NCI-H460 (cell line): ENCODE results near the gene LYZL2. TPM values are rescaled to one million over a fixed set of nuclear protein-coding genes. Genes with fewer than 3 reads are reported as not detected.
A peak's percentile ranks its signal among the peaks of the same experiment; 100 is the strongest.
"Not testable (repeated sequence)": the region's sequence is repeated elsewhere in the genome, so short reads cannot be mapped to it uniquely, and the experiment has no call there.

Experiments used
- DNase-seq: peaks from one replicate; pipeline ENCODE4 v3.0.0-alpha.2; 2016; ENCODE audit warnings: low read depth; ENCODE audit errors: extremely low read depth
- total RNA-seq: library from RNA; depleted of rRNA; stranded (reverse); fragments of >200 nt; shearing (Covaris generic); gene quantifications from 2 replicates; pipeline ENCODE4 v1.2.3, GENCODE V29; 2014

The LYZL2 gene
- total RNA-seq, 1 experiment from 2014 or later, result not detected

GRCh38 chr10:30639946-30640786 is 10.6 kb upstream of the LYZL2 start:
- peak; percentile 30 for DNase-seq

- DNase-seq, result peak; percentile 64
Observed at GRCh38 chr10:30637881-30638467, 8.4 kb upstream of the LYZL2 start.

GRCh38 chr10:30631188-30631587 is 1.6 kb upstream of the LYZL2 start:
- no peak for DNase-seq

- no peak for DNase-seq
Observed at GRCh38 chr10:30630571-30630970, 1.0 kb upstream of the LYZL2 start.

GRCh38 chr10:30628576-30628975 is 977 bp downstream of the LYZL2 start:
- not testable (repeated sequence) for DNase-seq

GRCh38 chr10:30626837-30627236 is 2.7 kb downstream of the LYZL2 start:
- not testable (repeated sequence) for DNase-seq

GRCh38 chr10:30626196-30626595 is 3.4 kb downstream of the LYZL2 start:
- not testable (repeated sequence) for DNase-seq

- DNase-seq, result no peak
Observed at GRCh38 chr10:30625080-30625479, 4.5 kb downstream of the LYZL2 start.

- DNase-seq, result no peak
Observed at GRCh38 chr10:30619966-30620365, 9.6 kb downstream of the LYZL2 start.

- no peak for DNase-seq
Observed at GRCh38 chr10:30617070-30617469, 12.5 kb downstream of the LYZL2 start.

- not testable (repeated sequence) for DNase-seq
Observed at GRCh38 chr10:30611041-30611440, 18.5 kb downstream of the LYZL2 start.

GRCh38 chr10:30607814-30608213 is 21.7 kb downstream of the LYZL2 start:
- DNase-seq, result no peak

- no peak for DNase-seq
Observed at GRCh38 chr10:30606313-30606712, 23.2 kb downstream of the LYZL2 start.

- DNase-seq, result peak; percentile 21
Observed at GRCh38 chr10:30605341-30606121, 24.0 kb downstream of the LYZL2 start.

- DNase-seq, result no peak
Observed at GRCh38 chr10:30603589-30603988, 26.0 kb downstream of the LYZL2 start.

GRCh38 chr10:30602747-30603146 is 26.8 kb downstream of the LYZL2 start:
- DNase-seq, result no peak

- no peak for DNase-seq
Observed at GRCh38 chr10:30600005-30600404, 29.5 kb downstream of the LYZL2 start.

GRCh38 chr10:30598105-30598776 is 31.3 kb downstream of the LYZL2 start:
- DNase-seq, result no peak

- not testable (repeated sequence) for DNase-seq
Observed at GRCh38 chr10:30597433-30597824, 32.1 kb downstream of the LYZL2 start.

GRCh38 chr10:30596493-30597432 is 32.8 kb downstream of the LYZL2 start:
- DNase-seq, result not testable (repeated sequence)
